ENCODE measurements around the gene HRH3. TPM values are rescaled to one million over a fixed set of nuclear protein-coding genes. Genes with fewer than 3 reads are reported as not detected.

The HRH3 gene
- total and polyA plus RNA-seq, 2 donors (not counting 1 experiment from before 2014, with no cell fraction given) = not detected

- H2AFZ ChIP-seq (ENCODE audit: insufficient read depth, low read depth, low read length, poor library complexity, severe bottlenecking) = no peak overlapping the region
- peaks cover 7% of the 10 kb centered on the region for H3K27me3 Mint-ChIP-seq
- no peak overlapping the region for H3K4me3 ChIP-seq (ENCODE audit: control extremely low read depth in 1 of 5, extremely low read depth in 1 of 5, insufficient read depth in 1 of 5, low read depth in 2 of 5, low read length in 4 of 5)
- H3K27me3 ChIP-seq (replicated peaks in 1 of 4; ENCODE audit: control extremely low read depth in 1 of 4, control insufficient read depth in 3 of 4, insufficient read depth in 4 of 4, low read length in 3 of 4) = peaks cover 0 to 17% (median 1%) of the 10 kb centered on the region in 4 experiments
- intact Hi-C loops (cut with micrococcal nuclease) = loop anchor here (5.0 kb wide), 2 partner anchors 556 to 716 kb away; partner anchors contain the start of gene SLC17A9
- peaks cover 0 to 19% (median 5%) of the 10 kb centered on the region in 3 donors for H3K9me3 ChIP-seq (ENCODE audit: control extremely low read depth in 1 of 3, control insufficient read depth in 2 of 3, insufficient read depth in 1 of 3, low read length in 2 of 3)
- ATAC-seq (ENCODE audit: low read depth) (no peak), DNase-seq (no peak)
- TF ChIP-seq CTCF (IDR thresholded peaks at IDR 0.05) = no peak
- TF ChIP-seq EZH2 (IDR thresholded peaks at IDR 0.05; ENCODE audit: borderline replicate concordance, insufficient read depth, low read depth, low read length, poor library complexity, severe bottlenecking) = no peak
- no peak overlapping the region for H3K4me2 ChIP-seq (replicated peaks; ENCODE audit: low read depth, low read length, poor library complexity, severe bottlenecking)
- WGBS (ENCODE audit: insufficient coverage) = 94% methylated on average over 2 of the region's 6 CpGs
- H3K9ac ChIP-seq (ENCODE audit: low read length) = no peak overlapping the region
- H3K27ac Mint-ChIP-seq = no peak overlapping the region
- POLR2A ChIA-PET = no interaction called here
- no peaks in the 10 kb centered on the region for H3K9me3 Mint-ChIP-seq (ENCODE audit: insufficient read depth)
- H3K36me3 ChIP-seq (replicated peaks in 1 of 2; ENCODE audit: control extremely low read depth in 1 of 2, control insufficient read depth in 1 of 2, extremely low read depth in 1 of 2, insufficient read depth in 2 of 2, low read length in 1 of 2) = no peaks in the 10 kb centered on the region
- H3K4me1 ChIP-seq (ENCODE audit: control insufficient read depth in 2 of 2, insufficient read depth in 2 of 2, low read length in 2 of 2) = peaks cover 17 to 22% of the 10 kb centered on the region in 2 donors
- H3K79me2 ChIP-seq (ENCODE audit: control insufficient read depth, insufficient read depth, low read length) = peaks cover 40% of the 10 kb centered on the region
- peaks cover 24% of the 10 kb centered on the region for H3K4me1 Mint-ChIP-seq
- no peak overlapping the region for H3K27ac ChIP-seq (ENCODE audit: low read length in 2 of 2)
- peaks cover 25% of the 10 kb centered on the region for H4K20me1 ChIP-seq (ENCODE audit: control insufficient read depth, insufficient read depth, low read length, poor library complexity, severe bottlenecking)
- CTCF ChIA-PET = no interaction called here
- no peak overlapping the region for H3K4me3 Mint-ChIP-seq
Measured at GRCh38 chr20:62236200-62236599, 16.1 kb upstream of the HRH3 start.

GRCh38 chr20:62235777-62236157, 15.7 kb upstream of the HRH3 start:
- Histone ChIP-seq H2AFZ (ENCODE audit: insufficient read depth, low read depth, low read length, poor library complexity, severe bottlenecking) (no peak overlapping the region), H3K9ac (ENCODE audit: low read length) (no peak overlapping the region), H3K27ac (ENCODE audit: low read length in 2 of 2) (no peak overlapping the region), H3K4me2 (replicated peaks; ENCODE audit: low read depth, low read length, poor library complexity, severe bottlenecking) (no peak overlapping the region), H3K9me3 (ENCODE audit: control extremely low read depth in 1 of 3, control insufficient read depth in 2 of 3, insufficient read depth in 1 of 3, low read length in 2 of 3) (peaks cover 0 to 19% (median 5%) of the 10 kb centered on the region in 3 donors), H3K4me1 (ENCODE audit: control insufficient read depth in 2 of 2, insufficient read depth in 2 of 2, low read length in 2 of 2) (peaks cover 17 to 22% of the 10 kb centered on the region in 2 donors), H3K79me2 (ENCODE audit: control insufficient read depth, insufficient read depth, low read length) (peaks cover 36% of the 10 kb centered on the region), H3K27me3 (replicated peaks in 1 of 4; ENCODE audit: control extremely low read depth in 1 of 4, control insufficient read depth in 3 of 4, insufficient read depth in 4 of 4, low read length in 3 of 4) (peaks cover 0 to 17% (median 1%) of the 10 kb centered on the region in 4 experiments), H3K4me3 (ENCODE audit: control extremely low read depth in 1 of 5, extremely low read depth in 1 of 5, insufficient read depth in 1 of 5, low read depth in 2 of 5, low read length in 4 of 5) (no peak overlapping the region), H4K20me1 (ENCODE audit: control insufficient read depth, insufficient read depth, low read length, poor library complexity, severe bottlenecking) (peaks cover 21% of the 10 kb centered on the region), H3K36me3 (replicated peaks in 1 of 2; ENCODE audit: control extremely low read depth in 1 of 2, control insufficient read depth in 1 of 2, extremely low read depth in 1 of 2, insufficient read depth in 2 of 2, low read length in 1 of 2) (no peaks in the 10 kb centered on the region)
- Mint-ChIP-seq H3K9me3 (ENCODE audit: insufficient read depth) (no peaks in the 10 kb centered on the region), H3K27me3 (peaks cover 7% of the 10 kb centered on the region), H3K4me1 (peaks cover 23% of the 10 kb centered on the region), H3K27ac (no peak overlapping the region), H3K4me3 (no peak overlapping the region)
- no peak for TF ChIP-seq EZH2 (IDR thresholded peaks at IDR 0.05; ENCODE audit: borderline replicate concordance, insufficient read depth, low read depth, low read length, poor library complexity, severe bottlenecking)
- TF ChIP-seq CTCF (IDR thresholded peaks at IDR 0.05) = no peak
- ChIA-PET CTCF (no interaction called here), POLR2A (no interaction called here)
- DNase-seq (no peak), ATAC-seq (ENCODE audit: low read depth) (no peak)
- intact Hi-C loops (cut with micrococcal nuclease) = loop anchor here (5.0 kb wide), 2 partner anchors 557 to 717 kb away; partner anchors contain the start of gene SLC17A9
- 95% methylated on average over 9 of the region's 9 CpGs for WGBS (ENCODE audit: insufficient coverage)

All from B cell (primary cell).